ENCODE measurements around the gene CCDC34.

CCDC34 gene

GRCh38 chr11:27391331-27392015, 28.5 kb upstream of the CCDC34 start:
- DNase-seq: no peak

- no peak for DNase-seq
Measured at GRCh38 chr11:27390318-27391295, 27.6 kb upstream of the CCDC34 start.

GRCh38 chr11:27388869-27389268, 25.9 kb upstream of the CCDC34 start:
- DNase-seq: no peak

- DNase-seq: no peak
Measured at GRCh38 chr11:27388001-27388400, 25.0 kb upstream of the CCDC34 start.

GRCh38 chr11:27387362-27387761, 24.3 kb upstream of the CCDC34 start:
- no peak for DNase-seq

GRCh38 chr11:27386181-27386845, 23.3 kb upstream of the CCDC34 start:
- no peak for DNase-seq

- DNase-seq: no peak
Measured at GRCh38 chr11:27385245-27385644, 22.2 kb upstream of the CCDC34 start.

GRCh38 chr11:27384227-27384626, 21.2 kb upstream of the CCDC34 start:
- DNase-seq: no peak

GRCh38 chr11:27383645-27384044, 20.6 kb upstream of the CCDC34 start:
- DNase-seq: no peak

GRCh38 chr11:27381238-27381666, 18.2 kb upstream of the CCDC34 start:
- DNase-seq: no peak

GRCh38 chr11:27380771-27381170, 17.8 kb upstream of the CCDC34 start:
- no peak for DNase-seq

GRCh38 chr11:27379449-27379848, 16.4 kb upstream of the CCDC34 start:
- DNase-seq: no peak

GRCh38 chr11:27375370-27375769, 12.4 kb upstream of the CCDC34 start:
- DNase-seq: no peak

- DNase-seq: no peak
Measured at GRCh38 chr11:27373856-27374602, 11.0 kb upstream of the CCDC34 start.

GRCh38 chr11:27373392-27373791, 10.4 kb upstream of the CCDC34 start:
- no peak for DNase-seq

- no peak for DNase-seq
Measured at GRCh38 chr11:27372164-27372563, 9.1 kb upstream of the CCDC34 start.

- no peak for DNase-seq
Measured at GRCh38 chr11:27371489-27371888, 8.5 kb upstream of the CCDC34 start.

GRCh38 chr11:27370374-27370773, 7.4 kb upstream of the CCDC34 start:
- DNase-seq: no peak

- DNase-seq: no peak
Measured at GRCh38 chr11:27367881-27368280, 4.9 kb upstream of the CCDC34 start.

- DNase-seq: no peak
Measured at GRCh38 chr11:27363576-27364117, 632 bp upstream of the CCDC34 start.

- DNase-seq: no peak
Measured at GRCh38 chr11:27361649-27362431, 1.2 kb downstream of the CCDC34 start.

- peak; percentile 8 to 34 (median 13) for DNase-seq
Measured at GRCh38 chr11:27358296-27358695, 4.7 kb downstream of the CCDC34 start.
